Common myeloid progenitor, CD34-positive (primary cell): ENCODE measurements around the gene ARMC9.

Experiments used
- CTCF ChIA-PET: fragments of 350-600 bp; sonication (Branson Sonifier 250); formaldehyde crosslinking; loops from one replicate; lab custom pipeline; 2021; ENCODE audit warnings: antibody characterized with exemption; lab: Charles Lee
- POLR2A ChIA-PET: fragments of 350-600 bp; sonication (Branson Sonifier 250); formaldehyde crosslinking; loops from one replicate; lab custom pipeline; 2021; ENCODE audit warnings: antibody characterized with exemption; lab: Charles Lee
- DNase-seq, 3 donors: peaks; one replicate each; pipeline versions ENCODE4 v3.0.0 to v3.0.0-alpha.2; 2013
- H3K27ac ChIP-seq, 2 experiments: 1 replicate in 1 of 2; 2 replicates in 1 of 2; pipeline ENCODE4 v1.7.0; 2013; ENCODE audit warnings: inconsistent platforms in 2 of 2, low read length in 2 of 2, mild to moderate bottlenecking in 2 of 2, low read depth in 1 of 2, moderate library complexity in 1 of 2; ENCODE audit not compliant: severe bottlenecking in 2 of 2, insufficient read depth in 1 of 2, poor library complexity in 1 of 2
- H3K27me3 ChIP-seq, 5 experiments: replicated peaks in 2 of 5; 1 replicate in 3 of 5; 2 replicates in 2 of 5; pipeline versions ENCODE4 v1.6.1 to v1.7.0; 2013; ENCODE audit warnings: low read length in 4 of 5, mild to moderate bottlenecking in 2 of 5, moderate library complexity in 2 of 5, inconsistent platforms in 1 of 5; ENCODE audit not compliant: insufficient read depth in 5 of 5, control insufficient read depth in 4 of 5
- H3K36me3 ChIP-seq, 4 experiments: 1 replicate in 2 of 4; 2 replicates in 2 of 4; pipeline versions ENCODE4 v1.6.1 to v1.7.0; 2013; ENCODE audit warnings: low read length in 3 of 4, control low read depth in 1 of 4, mild to moderate bottlenecking in 1 of 4; ENCODE audit not compliant: control insufficient read depth in 4 of 4, insufficient read depth in 4 of 4
- H3K4me1 ChIP-seq, 4 experiments: 1 replicate in 3 of 4; 2 replicates in 1 of 4; pipeline versions ENCODE4 v1.6.1 to v1.7.1; 2013; ENCODE audit warnings: low read length in 3 of 4, mild to moderate bottlenecking in 3 of 4, control low read depth in 1 of 4, inconsistent platforms in 1 of 4, moderate library complexity in 1 of 4; ENCODE audit not compliant: control insufficient read depth in 4 of 4, insufficient read depth in 4 of 4; ENCODE audit errors: control extremely low read depth in 1 of 4
- H3K4me3 ChIP-seq, 7 experiments: 1 replicate in 4 of 7; 2 replicates in 3 of 7; pipeline versions ENCODE4 v1.5.1 to v1.7.0; 2013; ENCODE audit warnings: mild to moderate bottlenecking in 7 of 7, low read length in 6 of 7, moderate library complexity in 6 of 7, inconsistent platforms in 2 of 7, low read depth in 2 of 7, control low read depth in 1 of 7; ENCODE audit not compliant: insufficient read depth in 4 of 7, control insufficient read depth in 1 of 7; ENCODE audit errors: extremely low read depth in 1 of 7
- H3K9me3 ChIP-seq, 5 experiments: 1 replicate in 4 of 5; 2 replicates in 1 of 5; pipeline versions ENCODE4 v1.6.1 to v1.7.1; 2013; ENCODE audit warnings: low read length in 4 of 5, mild to moderate bottlenecking in 2 of 5, inconsistent platforms in 1 of 5, low read depth in 1 of 5, moderate library complexity in 1 of 5; ENCODE audit not compliant: control insufficient read depth in 4 of 5, insufficient read depth in 2 of 5; ENCODE audit errors: control extremely low read depth in 1 of 5
- WGBS: methylation state at CpG from one replicate; pipeline ENCODE4 v1.1.5; 2013; ENCODE audit not compliant: insufficient coverage; 5-methylcytosine and 5-hydroxymethylcytosine counted together

The ARMC9 gene

DNA sequence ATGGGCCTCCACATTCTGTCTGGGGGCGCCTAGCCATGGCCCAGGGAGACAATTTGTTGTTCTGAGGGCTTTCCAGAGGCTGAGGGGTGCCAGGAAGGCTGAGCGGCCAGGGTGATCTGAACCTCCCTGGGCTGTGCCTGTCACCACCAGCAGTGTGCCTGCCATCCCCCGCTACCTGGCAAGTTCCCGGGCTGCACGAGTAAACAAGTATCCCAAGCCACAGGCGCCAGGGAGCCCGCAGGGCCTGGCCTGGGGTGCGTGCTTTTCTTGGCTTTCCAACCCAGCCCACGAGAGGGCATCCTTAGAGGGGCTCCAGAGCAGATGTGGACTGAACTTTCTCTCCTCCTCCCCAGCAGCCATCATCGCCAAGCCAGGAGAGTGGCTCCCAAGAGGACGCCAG is 162.0 kb downstream of the ARMC9 start:
- WGBS, result 94% methylated on average over 9 of the region's 11 CpGs
- H3K36me3 ChIP-seq, result no peaks in the 10 kb centered on the region
- no peak overlapping the region for H3K4me3 ChIP-seq
- no peaks in the 10 kb centered on the region for H3K27me3 ChIP-seq
- H3K4me1 ChIP-seq, result peaks cover 0 to 42% (median 28%) of the 10 kb centered on the region in 4 experiments
- no peak for DNase-seq
- ChIA-PET POLR2A (no interaction called here), CTCF (interaction anchor here (2.7 kb wide), 1 partner anchor 34 kb away, joined by 15 read pairs; no protein-coding TSS in a partner anchor)
- H3K9me3 ChIP-seq, result no peaks in the 10 kb centered on the region
- H3K27ac ChIP-seq, result no peak overlapping the region

- Histone ChIP-seq H3K36me3 (no peaks in the 10 kb centered on the region), H3K27ac (no peak overlapping the region), H3K9me3 (no peaks in the 10 kb centered on the region), H3K4me3 (no peak overlapping the region), H3K4me1 (peaks cover 0 to 45% (median 28%) of the 10 kb centered on the region in 4 experiments), H3K27me3 (no peaks in the 10 kb centered on the region)
- CTCF ChIA-PET, result interaction anchor here (1.0 to 2.7 kb wide), 6 partner anchors 11 to 51 kb away, joined by 4 to 15 read pairs (median 6); no protein-coding TSS in a partner anchor
- POLR2A ChIA-PET, result no interaction called here
- peak in 1 of 3 donors; percentile 17 for DNase-seq
- WGBS, result 98% methylated on average over 11 of the region's 13 CpGs
These were observed 162.5 kb downstream of the ARMC9 start for GRCh38 chr2:231360881-231361371.

DNA sequence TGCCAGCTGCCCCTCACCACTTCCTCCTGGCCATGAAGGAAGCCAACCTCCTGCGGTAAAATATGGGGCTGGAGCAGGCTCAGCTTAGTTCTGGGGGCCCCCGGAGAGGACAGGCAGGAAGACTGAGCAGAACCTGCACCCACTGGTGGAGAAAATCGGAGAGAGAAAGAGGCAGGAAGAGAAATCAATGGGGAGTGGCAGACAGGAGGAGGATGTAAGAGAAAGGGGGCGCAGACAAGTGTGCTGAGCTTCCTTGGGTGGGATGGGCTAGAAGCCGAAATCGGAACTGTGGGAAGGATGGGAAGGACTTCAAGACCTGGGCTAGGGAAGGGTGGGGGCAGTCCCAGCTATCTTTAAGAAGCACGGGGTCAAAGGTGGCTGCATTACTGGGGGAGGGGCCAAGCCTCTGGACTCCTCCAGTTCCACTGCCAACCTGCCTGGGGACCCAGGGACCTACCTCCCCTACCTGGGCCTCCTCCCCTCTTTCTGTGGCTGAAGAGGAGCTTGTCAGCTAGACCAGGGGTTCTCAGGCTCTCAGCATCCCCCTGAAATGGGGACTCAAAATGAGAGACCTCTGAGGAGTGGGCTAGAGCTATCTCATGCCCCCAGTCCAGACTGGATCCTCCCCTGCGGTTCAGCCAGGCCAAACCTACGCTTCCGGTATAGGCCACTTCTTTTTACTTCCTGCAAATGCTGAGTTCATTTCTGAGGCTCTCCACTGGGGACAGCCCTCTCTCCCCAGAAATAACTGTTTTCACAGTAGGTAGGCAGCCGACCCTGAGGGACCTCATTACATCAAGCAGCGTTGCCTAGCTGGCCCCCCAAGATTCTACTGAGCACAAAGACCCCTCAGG is 163.5 kb downstream of the ARMC9 start:
- no peaks in the 10 kb centered on the region for H3K9me3 ChIP-seq
- peak; percentile 54 to 86 (median 82) for DNase-seq
- H3K36me3 ChIP-seq, result no peaks in the 10 kb centered on the region
- ChIA-PET CTCF (interaction anchor here (0.7 to 4.6 kb wide), 20 partner anchors 10 to 237 kb away, joined by 3 to 15 read pairs (median 4); partner anchors contain the start of gene HTR2B), POLR2A (no interaction called here)
- H3K27ac ChIP-seq, result no peak overlapping the region
- 35% methylated on average over 9 of the region's 12 CpGs for WGBS
- no peaks in the 10 kb centered on the region for H3K27me3 ChIP-seq
- peaks cover 0 to 45% (median 28%) of the 10 kb centered on the region in 4 experiments for H3K4me1 ChIP-seq
- peak overlapping the region in 2 of 7 experiments; percentile 23 to 34 for H3K4me3 ChIP-seq

GRCh38 chr2:231362555-231363184 is 164.2 kb downstream of the ARMC9 start:
- Histone ChIP-seq H3K36me3 (no peaks in the 10 kb centered on the region), H3K4me3 (peak overlapping the region in 1 of 7 experiments; percentile 23), H3K9me3 (no peaks in the 10 kb centered on the region), H3K27ac (no peak overlapping the region), H3K4me1 (peaks cover 0 to 45% (median 28%) of the 10 kb centered on the region in 4 experiments), H3K27me3 (no peaks in the 10 kb centered on the region)
- POLR2A ChIA-PET, result no interaction called here
- 85% methylated on average over 5 of the region's 9 CpGs for WGBS
- CTCF ChIA-PET, result interaction anchor here (0.8 to 4.6 kb wide), 17 partner anchors 9 to 238 kb away, joined by 3 to 15 read pairs (median 5); partner anchors contain the start of gene HTR2B
- no peak for DNase-seq

DNA sequence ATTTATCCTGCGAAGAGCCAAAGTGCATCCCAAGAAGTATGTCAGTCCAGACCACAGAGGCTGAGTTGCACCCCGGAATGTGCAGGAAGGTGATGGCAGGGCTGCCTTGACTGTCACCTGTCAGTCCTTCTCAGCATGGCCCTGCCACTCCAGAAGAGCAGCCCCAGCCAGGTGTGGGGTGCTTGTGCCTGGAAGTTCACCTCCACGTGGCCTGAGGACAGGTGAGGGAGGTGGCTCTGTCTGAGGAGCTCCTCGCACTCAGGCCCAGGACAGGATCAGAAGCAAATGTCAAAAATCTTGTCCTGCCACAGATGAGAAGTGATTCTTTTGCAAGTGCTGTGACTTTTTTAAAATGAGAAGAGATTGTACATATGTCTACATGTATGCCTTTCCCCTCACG is 165.6 kb downstream of the ARMC9 start:
- Histone ChIP-seq H3K27ac (no peak overlapping the region), H3K4me3 (no peak overlapping the region), H3K9me3 (no peaks in the 10 kb centered on the region), H3K36me3 (no peaks in the 10 kb centered on the region), H3K27me3 (no peaks in the 10 kb centered on the region), H3K4me1 (peaks cover 0 to 45% (median 28%) of the 10 kb centered on the region in 4 experiments)
- ChIA-PET POLR2A (interaction anchor here (0.8 kb wide), 1 partner anchor 10 kb away, joined by 3 read pairs; no protein-coding TSS in a partner anchor), CTCF (interaction anchor here (0.7 to 4.6 kb wide), 9 partner anchors 10 to 288 kb away, joined by 3 to 14 read pairs (median 4); no protein-coding TSS in a partner anchor)
- no peak for DNase-seq
- WGBS, result 100% methylated on average over 4 of the region's 5 CpGs

GRCh38 chr2:231364961-231365810 is 166.8 kb downstream of the ARMC9 start:
- DNase-seq, result peak; percentile 20 to 57 (median 40)
- WGBS, result 67% methylated on average over 21 of the region's 22 CpGs
- ChIA-PET POLR2A (interaction anchor here (0.8 kb wide), 1 partner anchor 11 kb away, joined by 3 read pairs; no protein-coding TSS in a partner anchor), CTCF (interaction anchor here (0.6 to 4.6 kb wide), 8 partner anchors 9 to 261 kb away, joined by 3 to 14 read pairs (median 4); no protein-coding TSS in a partner anchor)
- H3K4me1 ChIP-seq, result peaks cover 0 to 50% (median 28%) of the 10 kb centered on the region in 4 experiments
- no peak overlapping the region for H3K4me3 ChIP-seq
- H3K9me3 ChIP-seq, result no peaks in the 10 kb centered on the region
- no peaks in the 10 kb centered on the region for H3K36me3 ChIP-seq
- no peaks in the 10 kb centered on the region for H3K27me3 ChIP-seq
- H3K27ac ChIP-seq, result no peak overlapping the region
